ENCODE results near the gene GOT2.
A peak's percentile ranks its signal among the peaks of the same experiment; 100 is the strongest.

Gene GOT2

GRCh38 chr16:58734459-58734787 is 307 bp upstream of the GOT2 start:
- peak overlapping the region; percentile 83 for H3K4me3 ChIP-seq (ENCODE audit: low read depth, low read length)
- no peak for DNase-seq (ENCODE audit: low read depth, low spot score)
- in situ Hi-C loops (cut with HindIII; ENCODE audit: low sequenced_read_pairs) = no loop called here
- no peak for TF ChIP-seq CTCF (IDR thresholded peaks at IDR 0.05; ENCODE audit: low read depth, low read length)

DNA sequence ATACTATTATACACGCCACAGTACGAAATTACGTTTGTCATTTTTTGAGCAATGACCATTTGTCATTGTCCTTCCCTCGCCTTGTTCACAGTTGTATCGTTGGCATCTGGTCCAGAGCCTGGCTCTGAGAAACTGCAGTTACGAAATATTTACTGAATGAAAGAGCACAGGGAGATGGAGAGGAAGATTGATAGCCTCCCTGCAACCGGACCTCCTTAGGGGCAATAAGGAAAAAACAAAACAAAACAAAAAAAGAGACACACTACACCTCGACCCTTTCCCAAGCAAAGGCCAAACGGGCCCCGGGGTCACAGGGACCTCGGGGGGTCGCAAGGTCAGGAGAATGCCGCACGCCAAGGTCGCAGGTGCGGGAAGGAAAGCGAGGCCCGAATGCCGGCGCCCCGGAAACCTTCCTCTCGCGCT is 857 bp downstream of the GOT2 start:
- DNase-seq (ENCODE audit: low read depth, low spot score) = peak; percentile 2
- TF ChIP-seq CTCF (IDR thresholded peaks at IDR 0.05; ENCODE audit: low read depth, low read length) = no peak

DNA sequence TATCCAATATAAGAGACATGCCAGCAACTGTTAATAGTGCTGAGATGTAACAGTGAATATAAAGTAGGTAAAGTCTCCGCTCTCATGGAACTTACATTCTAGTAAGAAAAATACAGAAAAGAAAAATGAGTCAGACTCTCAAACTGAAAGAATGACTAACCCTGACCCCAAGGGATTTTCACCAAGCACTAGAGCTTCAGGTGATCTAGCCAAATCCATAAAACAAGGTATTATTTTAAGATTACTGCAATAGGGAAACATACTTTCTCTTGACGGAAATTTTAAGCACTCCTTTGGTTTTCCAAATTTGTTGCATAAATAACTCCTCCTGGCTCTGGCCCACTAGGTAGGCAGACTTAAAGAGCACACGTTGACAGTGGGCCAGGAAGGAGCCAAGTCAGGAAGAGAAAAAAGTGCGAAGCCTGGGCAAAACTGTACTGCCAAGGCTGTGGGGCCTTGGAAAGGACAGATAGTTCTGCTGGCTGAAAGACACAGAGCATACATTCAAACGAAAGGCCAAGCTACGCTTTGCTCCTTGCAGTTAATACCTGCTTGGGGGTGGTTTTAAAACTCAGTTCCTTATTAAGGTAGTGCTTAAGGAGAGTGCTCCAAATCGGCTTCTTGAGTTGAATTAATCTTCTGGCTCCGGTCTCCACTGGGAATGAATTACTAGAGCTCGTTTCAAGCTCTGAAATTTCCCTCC is 1.4 kb downstream of the GOT2 start:
- peak overlapping the region; percentile 83 for H3K4me3 ChIP-seq (ENCODE audit: low read depth, low read length)
- TF ChIP-seq CTCF (IDR thresholded peaks at IDR 0.05; ENCODE audit: low read depth, low read length) = no peak
- in situ Hi-C loops (cut with HindIII; ENCODE audit: low sequenced_read_pairs) = no loop called here
- DNase-seq (ENCODE audit: low read depth, low spot score) = peak; percentile 48

More for the DNA sequence above, 857 bp downstream of the GOT2 start:
- in situ Hi-C loops (cut with HindIII; ENCODE audit: low sequenced_read_pairs) = no loop called here
- H3K4me3 ChIP-seq (ENCODE audit: low read depth, low read length) = peak overlapping the region; percentile 83

DNA sequence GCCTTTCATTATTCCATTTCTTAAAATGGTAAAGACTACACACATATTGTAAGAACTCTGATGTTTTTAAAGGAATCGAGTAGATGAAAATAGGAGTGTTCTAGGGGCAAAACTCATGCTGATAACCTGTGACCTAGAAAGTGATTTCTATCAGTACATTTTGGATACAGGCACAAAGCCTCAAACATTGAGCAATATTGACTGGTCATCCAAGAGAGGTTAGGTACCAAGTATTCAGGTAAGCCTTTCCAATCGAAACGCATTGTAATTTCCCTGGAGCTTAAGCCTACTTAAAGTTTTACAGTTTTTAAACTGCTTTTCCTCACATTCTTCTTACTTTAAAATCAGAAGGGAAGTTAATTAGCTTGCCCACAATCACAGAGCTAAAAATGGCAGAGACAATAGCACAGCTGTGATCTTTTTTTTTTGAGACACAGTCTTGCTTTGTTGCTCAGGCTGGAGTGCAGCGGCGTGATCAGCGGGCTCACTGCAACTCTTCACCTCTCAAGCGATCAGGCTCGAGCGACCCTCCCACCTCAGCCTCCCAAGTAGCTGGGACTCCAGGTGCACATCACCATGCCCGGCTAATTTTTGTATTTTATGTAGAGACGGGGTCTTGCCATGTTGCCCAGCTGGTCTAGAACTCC is 3.3 kb downstream of the GOT2 start:
- in situ Hi-C loops (cut with HindIII; ENCODE audit: low sequenced_read_pairs) = no loop called here
- H3K4me3 ChIP-seq (ENCODE audit: low read depth, low read length) = no peak overlapping the region
- no peak for DNase-seq (ENCODE audit: low read depth, low spot score)
- TF ChIP-seq CTCF (IDR thresholded peaks at IDR 0.05; ENCODE audit: low read depth, low read length) = no peak

DNA sequence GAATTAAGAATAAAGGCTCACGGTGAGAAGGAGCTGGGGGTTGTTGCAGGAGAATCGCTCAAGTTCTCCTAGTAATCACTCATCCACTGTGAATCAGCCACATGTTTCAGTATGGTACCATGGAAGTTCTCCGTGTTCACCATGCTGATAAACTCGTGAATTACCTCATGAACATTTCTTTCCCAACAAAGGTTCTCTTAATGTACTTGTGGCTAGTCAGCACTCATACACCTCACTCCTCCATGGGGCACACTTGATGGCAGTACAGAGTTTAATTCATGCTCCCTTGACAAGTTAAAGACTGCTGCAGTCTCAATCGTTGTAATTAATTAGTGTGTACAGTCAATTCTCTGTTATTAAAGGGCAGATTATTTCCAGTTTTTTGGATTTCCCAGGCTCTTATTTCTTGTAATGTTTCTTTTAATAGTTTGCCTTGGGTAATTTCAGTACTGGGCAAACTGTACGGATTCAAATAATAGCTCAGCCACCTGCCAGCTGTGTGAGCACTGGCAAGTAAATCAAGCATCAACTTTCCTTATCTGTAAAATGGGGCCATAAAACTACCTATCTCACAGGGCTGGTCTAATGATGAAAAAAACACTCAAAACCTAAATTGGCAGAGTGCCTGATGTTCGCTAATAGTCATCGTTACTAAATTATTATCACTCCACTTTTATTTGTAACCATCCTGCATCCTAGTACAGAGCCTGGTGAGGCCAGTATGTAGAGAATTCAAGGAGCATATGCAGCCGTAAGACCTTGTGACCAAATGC is 6.1 kb downstream of the GOT2 start:
- no peak overlapping the region for H3K4me3 ChIP-seq (ENCODE audit: low read depth, low read length)
- no peak for TF ChIP-seq CTCF (IDR thresholded peaks at IDR 0.05; ENCODE audit: low read depth, low read length)
- DNase-seq (ENCODE audit: low read depth, low spot score) = no peak
- in situ Hi-C loops (cut with HindIII; ENCODE audit: low sequenced_read_pairs) = no loop called here

DNA sequence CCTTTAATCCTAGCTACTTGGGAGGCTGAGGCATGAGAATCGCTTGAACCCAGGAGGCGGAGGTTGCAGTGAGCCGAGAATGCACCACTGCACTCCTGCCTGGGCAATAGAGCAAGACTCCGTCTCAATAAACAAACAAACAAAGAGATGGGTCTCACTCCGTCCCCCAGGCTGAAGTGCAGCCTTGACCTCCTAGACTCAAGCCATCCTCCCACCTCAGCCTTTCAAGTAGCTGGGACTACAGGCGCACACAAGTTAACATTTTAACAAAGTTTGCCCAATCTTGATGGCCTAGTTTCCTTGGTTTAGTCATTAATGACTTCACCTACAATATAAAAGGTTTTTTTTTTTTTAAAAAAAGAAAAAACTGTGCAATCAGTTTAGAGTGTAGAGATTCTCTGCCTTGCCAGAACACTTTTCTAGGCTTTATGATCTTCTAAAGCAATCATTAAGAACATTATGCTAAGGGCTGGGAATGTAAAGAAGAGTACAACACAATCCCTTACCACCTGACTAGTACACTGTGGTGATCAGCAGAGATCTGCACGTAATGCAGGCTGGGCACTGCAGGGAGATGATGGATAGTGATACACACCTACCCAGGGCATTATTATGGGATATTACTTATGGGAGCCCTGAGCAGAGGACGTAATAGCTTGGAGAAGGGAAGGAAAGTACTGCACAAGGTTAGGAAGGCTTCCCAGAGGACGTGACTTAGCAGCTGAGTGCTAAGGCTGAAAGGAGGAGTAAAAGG is 6.9 kb downstream of the GOT2 start:
- no peak overlapping the region for H3K4me3 ChIP-seq (ENCODE audit: low read depth, low read length)
- DNase-seq (ENCODE audit: low read depth, low spot score) = no peak
- in situ Hi-C loops (cut with HindIII; ENCODE audit: low sequenced_read_pairs) = no loop called here
- no peak for TF ChIP-seq CTCF (IDR thresholded peaks at IDR 0.05; ENCODE audit: low read depth, low read length)

Measured in astrocyte of the spinal cord (primary cell).